ENCODE data around the gene CDO1. TPM values are rescaled to one million over a fixed set of nuclear protein-coding genes. Genes with fewer than 3 reads are reported as not detected.

The CDO1 gene
- total RNA-seq, 1 experiment from 2014 or later, result not detected

DNA sequence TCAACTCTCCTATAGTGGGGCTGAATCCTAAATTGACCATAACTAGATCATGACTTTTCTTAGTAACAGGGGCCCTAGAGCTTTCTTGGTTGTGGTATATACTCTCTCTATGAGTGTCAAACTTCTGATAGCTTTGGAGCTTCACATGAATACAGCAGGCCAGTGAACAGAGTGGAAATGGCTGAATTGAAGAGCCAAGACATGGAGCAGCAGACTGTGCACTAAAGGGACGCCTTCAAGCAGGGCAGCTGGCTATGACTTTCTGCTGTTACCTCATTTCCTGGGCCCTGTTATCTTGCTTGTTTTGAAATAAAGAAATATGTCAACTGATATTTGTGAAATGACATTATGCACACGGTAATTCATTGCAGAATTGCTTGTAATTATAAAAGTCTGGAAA is 16.4 kb downstream of the CDO1 start:
- H3K27me3 Mint-ChIP-seq (ENCODE audit: insufficient read depth, unreplicated experiment), result no peaks in the 10 kb centered on the region
- no TSS peak for BruUV-seq (replicated peaks)
- TF ChIP-seq, protein P1, sequence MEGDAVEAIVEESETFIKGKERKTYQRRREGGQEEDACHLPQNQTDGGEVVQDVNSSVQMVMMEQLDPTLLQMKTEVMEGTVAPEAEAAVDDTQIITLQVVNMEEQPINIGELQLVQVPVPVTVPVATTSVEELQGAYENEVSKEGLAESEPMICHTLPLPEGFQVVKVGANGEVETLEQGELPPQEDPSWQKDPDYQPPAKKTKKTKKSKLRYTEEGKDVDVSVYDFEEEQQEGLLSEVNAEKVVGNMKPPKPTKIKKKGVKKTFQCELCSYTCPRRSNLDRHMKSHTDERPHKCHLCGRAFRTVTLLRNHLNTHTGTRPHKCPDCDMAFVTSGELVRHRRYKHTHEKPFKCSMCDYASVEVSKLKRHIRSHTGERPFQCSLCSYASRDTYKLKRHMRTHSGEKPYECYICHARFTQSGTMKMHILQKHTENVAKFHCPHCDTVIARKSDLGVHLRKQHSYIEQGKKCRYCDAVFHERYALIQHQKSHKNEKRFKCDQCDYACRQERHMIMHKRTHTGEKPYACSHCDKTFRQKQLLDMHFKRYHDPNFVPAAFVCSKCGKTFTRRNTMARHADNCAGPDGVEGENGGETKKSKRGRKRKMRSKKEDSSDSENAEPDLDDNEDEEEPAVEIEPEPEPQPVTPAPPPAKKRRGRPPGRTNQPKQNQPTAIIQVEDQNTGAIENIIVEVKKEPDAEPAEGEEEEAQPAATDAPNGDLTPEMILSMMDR (IDR thresholded peaks at IDR 0.05; ENCODE audit: insufficient read depth in 1 of 2, low read depth in 1 of 2, low read length in 1 of 2, severe bottlenecking in 1 of 2, unreplicated experiment in 1 of 2), result no peak
- intact Hi-C loops (cut with micrococcal nuclease; ENCODE audit: unreplicated experiment), result no loop called here
- H3K4me1 Mint-ChIP-seq (ENCODE audit: low read depth, unreplicated experiment), result no peaks in the 10 kb centered on the region
- no peaks in the 10 kb centered on the region for H3K9me3 Mint-ChIP-seq (ENCODE audit: unreplicated experiment)
- H3K4me3 ChIP-seq (ENCODE audit: low read depth, low read length), result no peak overlapping the region
- no peak overlapping the region for H3K4me3 Mint-ChIP-seq (ENCODE audit: unreplicated experiment)
- H3K36me3 ChIP-seq (ENCODE audit: control insufficient read depth, insufficient read depth, low read length), result no peaks in the 10 kb centered on the region
- no peaks in the 10 kb centered on the region for H3K27me3 ChIP-seq (replicated peaks; ENCODE audit: control insufficient read depth, insufficient read depth, low read length)
- no peaks in the 10 kb centered on the region for H3K9me3 ChIP-seq
- no peak overlapping the region for H3K27ac Mint-ChIP-seq (ENCODE audit: unreplicated experiment)
- DNase-seq, result no peak
- peaks cover 2% of the 10 kb centered on the region; the same call in 1 of the 2 replicates for H3K4me1 ChIP-seq
- POLR2A ChIA-PET, result no interaction called here
- H3K36me3 Mint-ChIP-seq (ENCODE audit: insufficient read depth, unreplicated experiment), result no peaks in the 10 kb centered on the region
- CTCF ChIA-PET, result no interaction called here

DNA sequence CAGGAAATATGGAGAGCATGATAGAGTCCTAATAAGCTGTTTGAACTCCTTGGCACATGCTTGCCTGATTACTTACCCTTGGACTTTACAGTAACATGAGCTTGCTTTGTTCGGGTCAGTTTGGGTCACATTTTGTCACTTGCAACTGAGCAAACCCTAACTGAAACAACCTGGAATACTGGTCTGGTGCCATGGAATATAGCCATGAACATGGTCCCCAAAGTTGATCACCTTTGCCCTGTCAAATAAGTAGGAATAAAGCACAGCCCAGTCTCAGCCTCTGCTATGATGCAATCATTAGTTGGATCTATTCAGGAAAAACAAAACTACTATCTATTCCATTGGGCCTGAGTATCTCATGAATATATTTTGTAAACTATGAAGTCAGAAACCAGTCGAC is 18.2 kb downstream of the CDO1 start:
- DNase-seq, result no peak
- TF ChIP-seq, protein P1 (IDR thresholded peaks at IDR 0.05; ENCODE audit: insufficient read depth in 1 of 2, low read depth in 1 of 2, low read length in 1 of 2, severe bottlenecking in 1 of 2, unreplicated experiment in 1 of 2), result no peak
- no peaks in the 10 kb centered on the region for H3K9me3 Mint-ChIP-seq (ENCODE audit: unreplicated experiment)
- Histone ChIP-seq H3K36me3 (ENCODE audit: control insufficient read depth, insufficient read depth, low read length) (no peaks in the 10 kb centered on the region), H3K4me1 (no peaks in the 10 kb centered on the region), H3K9me3 (no peaks in the 10 kb centered on the region), H3K27me3 (replicated peaks; ENCODE audit: control insufficient read depth, insufficient read depth, low read length) (no peaks in the 10 kb centered on the region), H3K4me3 (ENCODE audit: low read depth, low read length) (no peak overlapping the region)
- CTCF ChIA-PET, result no interaction called here
- no TSS peak for BruUV-seq (replicated peaks)
- H3K4me3 Mint-ChIP-seq (ENCODE audit: unreplicated experiment), result no peak overlapping the region
- H3K27ac Mint-ChIP-seq (ENCODE audit: unreplicated experiment), result no peak overlapping the region
- no peaks in the 10 kb centered on the region for H3K36me3 Mint-ChIP-seq (ENCODE audit: insufficient read depth, unreplicated experiment)
- no peaks in the 10 kb centered on the region for H3K4me1 Mint-ChIP-seq (ENCODE audit: low read depth, unreplicated experiment)
- intact Hi-C loops (cut with micrococcal nuclease; ENCODE audit: unreplicated experiment), result no loop called here
- POLR2A ChIA-PET, result no interaction called here
- no peaks in the 10 kb centered on the region for H3K27me3 Mint-ChIP-seq (ENCODE audit: insufficient read depth, unreplicated experiment)

DNA sequence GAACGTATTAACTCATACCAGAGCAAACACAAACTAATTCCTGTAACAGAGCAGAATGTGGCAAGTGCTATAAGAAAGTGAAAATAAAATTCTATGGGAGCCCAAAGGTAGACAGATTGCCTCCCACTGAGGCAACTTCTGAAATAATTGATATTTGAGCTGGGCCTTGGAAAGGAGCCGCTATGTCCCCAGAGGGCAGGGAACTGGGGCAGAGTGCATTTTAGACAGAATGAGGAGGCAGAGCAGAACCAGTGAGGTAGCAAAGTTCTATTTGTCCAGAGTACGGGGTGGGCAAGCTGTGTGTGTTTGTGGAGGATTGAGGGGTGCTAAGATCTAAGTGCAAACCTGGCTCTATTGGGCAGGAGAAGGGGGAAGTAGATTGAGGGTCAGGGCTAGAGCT is 19.8 kb downstream of the CDO1 start:
- Histone ChIP-seq H3K27me3 (replicated peaks; ENCODE audit: control insufficient read depth, insufficient read depth, low read length) (no peaks in the 10 kb centered on the region), H3K36me3 (ENCODE audit: control insufficient read depth, insufficient read depth, low read length) (no peaks in the 10 kb centered on the region), H3K9me3 (no peaks in the 10 kb centered on the region), H3K4me1 (no peaks in the 10 kb centered on the region), H3K4me3 (ENCODE audit: low read depth, low read length) (no peak overlapping the region)
- no peaks in the 10 kb centered on the region for H3K4me1 Mint-ChIP-seq (ENCODE audit: low read depth, unreplicated experiment)
- no peaks in the 10 kb centered on the region for H3K36me3 Mint-ChIP-seq (ENCODE audit: insufficient read depth, unreplicated experiment)
- peaks cover 6% of the 10 kb centered on the region for H3K27me3 Mint-ChIP-seq (ENCODE audit: insufficient read depth, unreplicated experiment)
- CTCF ChIA-PET, result no interaction called here
- no peak for DNase-seq
- no TSS peak for BruUV-seq (replicated peaks)
- H3K4me3 Mint-ChIP-seq (ENCODE audit: unreplicated experiment), result no peak overlapping the region
- TF ChIP-seq, protein P1 (IDR thresholded peaks at IDR 0.05; ENCODE audit: insufficient read depth in 1 of 2, low read depth in 1 of 2, low read length in 1 of 2, severe bottlenecking in 1 of 2, unreplicated experiment in 1 of 2), result no peak
- H3K9me3 Mint-ChIP-seq (ENCODE audit: unreplicated experiment), result no peaks in the 10 kb centered on the region
- intact Hi-C loops (cut with micrococcal nuclease; ENCODE audit: unreplicated experiment), result no loop called here
- POLR2A ChIA-PET, result no interaction called here
- no peak overlapping the region for H3K27ac Mint-ChIP-seq (ENCODE audit: unreplicated experiment)

Measured in Caco-2 (cell line).